ENCODE measurements around the gene MICOS13.

DNA sequence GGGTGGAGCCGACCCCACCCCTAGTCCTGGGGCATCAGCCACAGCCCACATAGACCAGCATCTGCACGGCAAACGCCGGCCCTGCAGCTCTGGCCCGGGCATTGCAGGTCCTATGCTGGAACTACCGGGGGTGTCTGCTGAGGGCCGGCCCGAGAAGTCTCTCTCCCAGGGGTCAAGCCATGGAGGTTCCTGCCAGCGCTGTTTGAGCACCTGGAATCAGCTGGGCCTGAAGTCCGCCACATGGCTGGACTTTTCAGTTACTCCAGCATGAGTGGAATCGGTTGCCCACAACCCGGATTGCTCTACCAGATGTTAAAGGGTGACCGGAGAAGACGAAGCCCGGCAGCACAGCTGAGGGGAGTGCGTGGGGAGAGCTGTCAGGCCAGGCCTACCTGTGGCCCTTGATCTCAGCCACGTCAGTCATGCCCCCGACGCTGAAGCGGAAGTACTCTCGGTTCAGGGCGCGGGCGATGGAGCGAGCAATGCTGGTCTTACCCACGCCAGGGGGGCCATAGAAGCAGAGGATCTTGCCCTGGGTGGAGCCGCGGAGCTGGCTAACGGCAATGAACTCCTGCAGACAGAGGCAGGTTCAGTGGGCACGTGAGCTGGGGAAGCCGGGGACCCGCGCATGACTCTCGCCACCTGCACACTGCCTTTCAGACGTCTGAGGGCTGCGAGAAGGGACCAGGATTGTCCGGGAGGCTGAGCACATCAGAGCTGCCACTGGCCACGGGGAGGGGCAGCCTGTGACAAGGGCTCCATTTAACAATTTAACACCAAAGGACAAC lies 18.5 kb upstream of the MICOS13 start:
- TF ChIP-seq MYC (IDR thresholded peaks at IDR 0.05; ENCODE audit: insufficient read depth, insufficient read length, insufficient replicate concordance, low read length, severe bottlenecking) (no peak), SMC3 (IDR thresholded peaks at IDR 0.05; ENCODE audit: borderline replicate concordance, low read length) (no peak), NFYA (IDR thresholded peaks at IDR 0.05; ENCODE audit: borderline replicate concordance, low read depth, low read length) (no peak), FOXM1 (IDR thresholded peaks at IDR 0.05; ENCODE audit: low read depth, low read length) (no peak)
- TF ChIP-seq, protein P1, sequence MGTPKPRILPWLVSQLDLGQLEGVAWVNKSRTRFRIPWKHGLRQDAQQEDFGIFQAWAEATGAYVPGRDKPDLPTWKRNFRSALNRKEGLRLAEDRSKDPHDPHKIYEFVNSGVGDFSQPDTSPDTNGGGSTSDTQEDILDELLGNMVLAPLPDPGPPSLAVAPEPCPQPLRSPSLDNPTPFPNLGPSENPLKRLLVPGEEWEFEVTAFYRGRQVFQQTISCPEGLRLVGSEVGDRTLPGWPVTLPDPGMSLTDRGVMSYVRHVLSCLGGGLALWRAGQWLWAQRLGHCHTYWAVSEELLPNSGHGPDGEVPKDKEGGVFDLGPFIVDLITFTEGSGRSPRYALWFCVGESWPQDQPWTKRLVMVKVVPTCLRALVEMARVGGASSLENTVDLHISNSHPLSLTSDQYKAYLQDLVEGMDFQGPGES (IDR thresholded peaks at IDR 0.05) = no peak

All from GM12878 (cell line).